Measurements from ENCODE around the gene HK1.
"Not testable (repeated sequence)": the region's sequence is repeated elsewhere in the genome, so short reads cannot be mapped to it uniquely, and the experiment has no call there.

The HK1 gene

DNA sequence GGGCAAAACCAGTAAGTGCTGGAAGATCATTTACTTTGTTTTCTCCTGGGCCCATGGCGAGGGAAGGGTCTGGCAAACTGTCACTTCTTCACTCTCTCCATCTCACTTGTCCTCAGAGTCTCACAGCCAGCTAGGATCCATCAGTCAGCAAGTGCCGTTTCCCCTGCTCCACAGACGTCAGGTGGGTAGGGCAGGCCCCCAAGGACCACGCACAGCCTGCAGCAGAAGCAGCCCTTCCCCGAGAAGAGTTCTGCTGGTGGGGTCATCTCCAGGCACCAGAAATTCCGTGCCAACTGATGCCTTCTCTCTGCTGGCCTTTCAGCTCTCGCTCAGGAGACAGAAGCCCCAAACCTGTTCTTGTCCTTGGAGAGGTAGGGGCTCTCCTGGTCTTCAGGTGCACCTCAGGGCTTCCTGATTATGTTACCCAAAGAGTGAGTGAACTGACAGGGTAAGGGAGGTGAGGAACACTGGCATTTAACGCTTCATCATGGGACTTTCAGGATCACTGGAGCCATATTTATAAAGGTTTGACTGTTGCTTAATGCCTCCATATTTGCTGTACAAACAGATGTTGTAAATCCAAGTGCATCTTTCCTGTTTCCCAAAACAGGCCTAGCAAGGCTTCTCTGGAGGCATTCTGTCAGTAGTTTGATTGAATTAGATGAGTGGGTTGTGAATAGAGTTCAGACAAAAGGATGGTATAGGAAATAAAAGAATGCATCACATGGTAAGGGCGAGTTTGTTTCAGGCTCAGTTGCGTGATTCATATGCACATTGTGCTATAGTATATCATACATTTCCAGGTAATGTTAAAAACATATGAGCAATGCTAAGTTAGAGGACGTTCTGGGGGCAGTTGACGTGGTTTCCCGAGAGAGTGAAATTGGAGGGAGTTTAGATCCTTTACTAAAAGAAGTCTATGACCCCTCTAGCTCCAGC, 159.3 kb downstream of the HK1 start:
- Histone ChIP-seq H3K36me3 (ENCODE audit: control insufficient read depth, insufficient read depth, low read length) (no peaks in the 10 kb centered on the region), H3K27me3 (ENCODE audit: control insufficient read depth, insufficient read depth, low read length) (no peaks in the 10 kb centered on the region), H3K27ac (ENCODE audit: low read depth, low read length) (no peak overlapping the region), H3K4me1 (ENCODE audit: control insufficient read depth, insufficient read depth, low read length) (no peaks in the 10 kb centered on the region), H3K4me3 (ENCODE audit: low read length) (no peak overlapping the region), H3K9ac (ENCODE audit: low read length) (no peak overlapping the region)

DNA sequence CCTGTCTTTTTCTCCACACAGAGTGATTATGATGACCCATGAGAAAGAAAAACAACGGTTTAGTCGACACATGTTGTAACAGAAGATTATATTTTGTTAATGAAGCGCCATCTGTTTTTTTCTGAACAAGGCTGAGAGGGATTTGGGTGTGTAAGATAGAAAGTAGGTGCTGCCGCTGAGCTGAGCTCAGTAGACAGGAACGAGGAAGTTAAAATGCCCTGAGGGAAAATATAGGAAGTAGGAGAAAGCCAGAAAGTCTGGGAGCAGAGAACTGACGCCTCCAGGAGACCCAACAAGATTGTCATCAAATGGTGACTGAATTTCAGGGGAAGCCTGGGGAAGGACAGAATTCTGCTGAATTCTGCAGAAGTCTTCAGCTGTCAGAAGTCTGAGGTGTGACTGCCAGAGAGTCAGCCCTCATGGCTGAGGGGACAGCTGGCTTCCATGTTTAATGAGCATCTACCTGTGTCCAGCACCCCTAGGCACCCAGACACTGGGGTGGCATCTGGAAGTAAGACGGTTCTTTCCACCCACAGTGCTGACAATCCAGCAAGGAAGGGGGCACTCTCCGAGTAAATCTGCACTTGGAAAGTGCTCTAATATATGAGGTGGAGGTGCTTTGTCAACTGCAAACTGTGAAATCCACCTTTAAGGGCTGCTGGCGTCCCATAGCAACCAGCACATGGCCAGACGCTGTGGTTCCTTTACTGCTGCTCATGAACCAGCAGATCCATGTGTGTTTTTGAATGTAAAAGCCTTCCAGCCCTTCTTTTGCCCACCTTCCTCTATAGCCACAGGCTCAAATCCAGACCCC, 160.4 kb downstream of the HK1 start:
- H3K4me3 ChIP-seq (ENCODE audit: low read length): no peak overlapping the region
- no peaks in the 10 kb centered on the region for H3K36me3 ChIP-seq (ENCODE audit: control insufficient read depth, insufficient read depth, low read length)
- no peaks in the 10 kb centered on the region for H3K4me1 ChIP-seq (ENCODE audit: control insufficient read depth, insufficient read depth, low read length)
- no peaks in the 10 kb centered on the region for H3K27me3 ChIP-seq (ENCODE audit: control insufficient read depth, insufficient read depth, low read length)
- peak overlapping the region; percentile 24 for H3K27ac ChIP-seq (ENCODE audit: low read depth, low read length)
- H3K9ac ChIP-seq (ENCODE audit: low read length): peak overlapping the region; percentile 10

DNA sequence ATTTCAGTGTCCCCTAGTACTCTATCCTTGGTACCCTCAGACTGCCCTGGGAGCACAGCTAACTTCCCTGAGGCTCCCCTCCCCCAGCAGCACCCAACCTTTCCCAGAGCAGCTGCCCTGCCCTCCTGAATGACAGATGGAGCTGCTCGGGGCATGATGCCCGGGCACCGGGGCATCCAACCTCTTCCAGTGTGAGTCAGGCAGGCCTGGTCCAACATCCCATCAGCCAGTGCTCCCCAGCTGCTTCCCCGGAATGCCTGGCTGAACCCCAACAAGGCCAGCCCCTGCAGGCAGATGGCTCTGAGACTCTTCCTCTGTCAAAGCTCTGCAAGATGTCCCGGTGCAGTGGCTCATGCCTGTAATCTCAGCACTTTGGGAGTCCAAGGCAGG, 161.0 kb downstream of the HK1 start:
- no peaks in the 10 kb centered on the region for H3K4me1 ChIP-seq (ENCODE audit: control insufficient read depth, insufficient read depth, low read length)
- H3K36me3 ChIP-seq (ENCODE audit: control insufficient read depth, insufficient read depth, low read length): no peaks in the 10 kb centered on the region
- no peaks in the 10 kb centered on the region for H3K27me3 ChIP-seq (ENCODE audit: control insufficient read depth, insufficient read depth, low read length)
- H3K9ac ChIP-seq (ENCODE audit: low read length): no peak overlapping the region
- H3K27ac ChIP-seq (ENCODE audit: low read depth, low read length): no peak overlapping the region
- H3K4me3 ChIP-seq (ENCODE audit: low read length): no peak overlapping the region

DNA sequence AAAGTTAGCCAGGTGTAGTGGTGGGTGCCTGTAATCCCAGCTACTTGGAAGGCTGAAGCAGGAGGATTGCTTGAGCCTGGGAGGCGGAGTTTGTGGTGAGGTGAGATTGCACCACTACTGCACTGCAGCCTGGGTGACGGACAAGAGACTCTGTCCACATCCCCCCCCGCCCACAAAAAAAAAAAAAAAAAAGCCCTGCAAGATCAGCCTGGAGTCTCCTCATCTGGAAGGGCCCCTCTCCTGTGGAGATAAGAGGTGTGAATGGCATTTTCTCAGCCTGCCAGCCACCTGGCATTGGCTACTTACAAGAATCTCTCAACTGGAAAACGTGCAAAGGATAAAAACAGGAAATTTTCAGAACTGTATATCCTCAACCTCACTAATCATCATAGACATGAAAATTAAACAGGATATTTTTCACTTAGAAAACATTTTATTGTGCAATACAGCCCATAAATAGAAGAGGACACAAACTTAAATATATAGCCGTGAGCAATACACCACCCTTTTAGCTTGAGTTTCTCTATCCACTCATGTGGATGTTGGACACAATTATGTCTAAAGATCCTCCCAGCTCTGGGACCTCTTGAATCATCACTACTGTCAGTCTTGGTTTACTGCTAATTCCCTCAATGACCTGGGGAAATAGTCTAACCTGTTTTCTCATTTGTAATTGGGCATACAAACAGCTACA, 161.7 kb downstream of the HK1 start:
- Histone ChIP-seq H3K4me3 (ENCODE audit: low read length) (no peak overlapping the region), H3K4me1 (ENCODE audit: control insufficient read depth, insufficient read depth, low read length) (no peaks in the 10 kb centered on the region), H3K27ac (ENCODE audit: low read depth, low read length) (no peak overlapping the region), H3K36me3 (ENCODE audit: control insufficient read depth, insufficient read depth, low read length) (no peaks in the 10 kb centered on the region), H3K27me3 (ENCODE audit: control insufficient read depth, insufficient read depth, low read length) (no peaks in the 10 kb centered on the region), H3K9ac (ENCODE audit: low read length) (no peak overlapping the region)

DNA sequence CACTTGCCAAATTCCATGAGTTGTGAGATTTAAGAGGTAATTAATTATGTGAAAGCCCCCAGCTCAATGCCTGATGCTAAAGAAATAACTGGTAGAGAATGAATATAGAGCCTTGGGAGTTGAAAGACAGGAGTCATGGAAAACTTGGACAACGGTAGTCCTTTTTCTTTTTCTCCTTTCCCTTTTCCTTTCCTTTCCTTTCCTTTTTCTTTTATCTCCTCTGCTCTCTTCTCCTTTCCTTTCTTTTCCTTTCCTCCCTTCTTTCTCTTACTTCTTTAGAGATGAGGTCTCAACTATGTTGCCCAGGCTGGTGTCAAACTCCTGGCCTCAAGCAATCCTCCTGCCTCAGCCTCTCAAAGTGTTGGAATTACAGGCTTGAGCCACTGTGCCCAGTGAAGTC, 165.1 kb downstream of the HK1 start:
- peaks cover 4% of the 10 kb centered on the region for H3K4me1 ChIP-seq (ENCODE audit: control insufficient read depth, insufficient read depth, low read length)
- no peaks in the 10 kb centered on the region for H3K36me3 ChIP-seq (ENCODE audit: control insufficient read depth, insufficient read depth, low read length)

DNA sequence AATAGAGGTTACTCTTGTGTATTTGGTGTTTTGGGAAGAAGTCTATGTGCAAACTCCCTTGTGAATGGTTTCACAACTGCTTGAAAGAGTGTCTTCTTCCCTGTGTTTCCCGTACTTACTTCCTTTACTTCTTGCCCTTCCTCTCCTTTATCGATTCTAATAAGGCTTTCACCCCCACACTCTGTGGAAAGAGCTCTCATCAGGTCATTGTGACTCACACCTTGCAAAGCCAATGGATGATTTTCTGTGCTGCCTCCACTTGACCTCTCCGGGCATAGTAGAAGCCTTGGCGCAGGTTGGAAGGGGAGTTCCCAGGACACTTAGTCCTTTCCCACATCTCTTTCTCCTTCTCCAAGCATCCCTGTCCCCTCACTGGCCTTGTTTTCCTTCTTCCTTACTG, 166.7 kb downstream of the HK1 start:
- Histone ChIP-seq H3K4me3 (ENCODE audit: low read length) (no peak overlapping the region), H3K27me3 (ENCODE audit: control insufficient read depth, insufficient read depth, low read length) (no peaks in the 10 kb centered on the region), H3K36me3 (ENCODE audit: control insufficient read depth, insufficient read depth, low read length) (no peaks in the 10 kb centered on the region), H3K9ac (ENCODE audit: low read length) (no peak overlapping the region), H3K4me1 (ENCODE audit: control insufficient read depth, insufficient read depth, low read length) (peaks cover 8% of the 10 kb centered on the region), H3K27ac (ENCODE audit: low read depth, low read length) (no peak overlapping the region)

More for the DNA sequence above, 165.1 kb downstream of the HK1 start:
- H3K27me3 ChIP-seq (ENCODE audit: control insufficient read depth, insufficient read depth, low read length): no peaks in the 10 kb centered on the region
- H3K27ac ChIP-seq (ENCODE audit: low read depth, low read length): no peak overlapping the region
- no peak overlapping the region for H3K9ac ChIP-seq (ENCODE audit: low read length)
- no peak overlapping the region for H3K4me3 ChIP-seq (ENCODE audit: low read length)

DNA sequence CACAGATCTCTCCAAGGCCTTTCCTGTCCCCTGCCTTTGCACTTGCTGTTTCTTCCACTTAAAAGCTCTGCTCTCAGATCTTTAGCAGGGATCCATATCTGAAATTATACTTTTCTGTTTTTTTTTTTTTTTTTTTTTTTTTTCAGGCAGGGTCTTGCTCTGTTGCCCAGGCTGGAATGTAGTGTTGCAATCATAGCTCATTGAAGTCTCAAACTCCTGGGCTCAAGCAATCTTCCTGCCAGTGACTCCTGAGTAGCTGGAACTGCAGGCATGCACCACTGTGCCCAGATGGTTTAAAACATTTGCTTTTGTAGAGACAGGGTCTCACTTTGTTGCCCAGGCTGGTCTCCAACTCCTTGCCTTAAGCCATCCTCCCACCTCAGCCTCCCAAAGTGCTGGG, 167.9 kb downstream of the HK1 start:
- H3K4me1 ChIP-seq (ENCODE audit: control insufficient read depth, insufficient read depth, low read length): peaks cover 14% of the 10 kb centered on the region
- H3K27ac ChIP-seq (ENCODE audit: low read depth, low read length): no peak overlapping the region
- no peak overlapping the region for H3K9ac ChIP-seq (ENCODE audit: low read length)
- H3K4me3 ChIP-seq (ENCODE audit: low read length): no peak overlapping the region
- H3K36me3 ChIP-seq (ENCODE audit: control insufficient read depth, insufficient read depth, low read length): no peaks in the 10 kb centered on the region
- no peaks in the 10 kb centered on the region for H3K27me3 ChIP-seq (ENCODE audit: control insufficient read depth, insufficient read depth, low read length)

DNA sequence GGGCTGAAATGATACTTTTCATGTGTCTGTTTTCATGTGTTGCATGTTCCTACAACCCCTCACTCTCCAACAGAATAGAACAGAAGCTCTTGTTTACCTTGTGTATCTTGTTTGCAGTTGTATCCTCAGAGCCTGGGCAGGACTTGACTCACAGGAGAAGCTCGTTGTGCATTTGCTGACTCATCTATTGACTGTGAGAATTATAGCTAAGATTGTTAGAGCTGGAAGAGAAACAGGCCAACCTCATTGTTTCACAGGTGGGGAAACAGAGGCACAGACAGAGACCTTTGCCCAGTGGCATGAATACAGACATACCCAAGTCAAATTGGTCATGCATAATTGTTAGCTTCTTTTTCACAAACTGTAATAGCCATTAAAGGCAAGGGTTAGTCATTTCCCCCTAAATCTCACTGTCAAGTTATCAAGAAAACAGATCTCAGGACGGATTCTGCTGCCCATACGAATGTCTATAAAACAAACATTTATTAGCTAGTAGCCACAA, 168.4 kb downstream of the HK1 start:
- Histone ChIP-seq H3K4me3 (ENCODE audit: low read length) (no peak overlapping the region), H3K27ac (ENCODE audit: low read depth, low read length) (no peak overlapping the region), H3K27me3 (ENCODE audit: control insufficient read depth, insufficient read depth, low read length) (no peaks in the 10 kb centered on the region), H3K4me1 (ENCODE audit: control insufficient read depth, insufficient read depth, low read length) (peaks cover 14% of the 10 kb centered on the region), H3K36me3 (ENCODE audit: control insufficient read depth, insufficient read depth, low read length) (no peaks in the 10 kb centered on the region), H3K9ac (ENCODE audit: low read length) (no peak overlapping the region)

DNA sequence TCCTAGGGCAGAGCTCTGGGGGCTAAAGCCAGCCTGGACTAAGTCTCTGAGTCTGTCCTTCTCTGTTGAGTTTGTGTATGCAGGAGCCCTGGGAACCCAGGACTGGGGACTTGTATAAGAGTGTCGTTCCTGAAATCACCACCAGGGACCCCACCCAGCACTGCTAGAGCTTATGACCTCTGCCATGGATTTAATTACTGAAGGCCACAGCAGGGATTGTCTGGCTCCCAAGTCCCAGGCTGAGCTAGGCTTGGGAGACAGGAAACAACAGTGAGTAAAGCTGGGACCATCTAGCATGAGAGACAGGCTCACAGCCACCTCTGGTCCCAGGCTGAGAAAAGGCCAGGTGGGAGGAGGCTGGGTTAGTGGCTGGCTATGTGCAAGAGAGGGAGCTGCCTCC, 171.5 kb downstream of the HK1 start:
- no peak overlapping the region for H3K9ac ChIP-seq (ENCODE audit: low read length)
- peaks cover 28% of the 10 kb centered on the region for H3K4me1 ChIP-seq (ENCODE audit: control insufficient read depth, insufficient read depth, low read length)
- H3K27ac ChIP-seq (ENCODE audit: low read depth, low read length): peak overlapping the region; percentile 70

DNA sequence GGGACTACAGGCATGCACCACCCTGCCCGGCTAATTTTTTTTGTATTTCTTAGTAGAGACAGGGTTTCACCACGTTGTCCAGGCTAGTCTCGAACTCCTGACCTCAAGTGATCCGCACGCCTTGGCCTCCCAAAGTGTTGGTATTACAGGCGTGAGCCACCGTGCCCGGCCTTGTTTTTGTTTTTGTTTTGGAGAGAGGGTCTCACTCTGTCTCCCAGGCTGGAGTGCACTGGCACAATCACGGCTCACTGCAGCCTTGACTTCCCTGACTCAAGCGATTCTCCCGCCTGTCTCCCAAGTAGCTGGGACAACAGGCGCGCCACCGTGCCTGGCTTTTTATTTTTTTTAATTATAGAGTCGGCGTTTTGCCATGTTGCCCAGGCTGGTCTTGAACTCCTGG, 172.1 kb downstream of the HK1 start:
- not testable (repeated sequence) for H3K9ac ChIP-seq (ENCODE audit: low read length); H3K27me3 ChIP-seq (ENCODE audit: control insufficient read depth, insufficient read depth, low read length); H3K36me3 ChIP-seq (ENCODE audit: control insufficient read depth, insufficient read depth, low read length); H3K4me3 ChIP-seq (ENCODE audit: low read length)
- Histone ChIP-seq H3K4me1 (ENCODE audit: control insufficient read depth, insufficient read depth, low read length) (peaks cover 28% of the 10 kb centered on the region), H3K27ac (ENCODE audit: low read depth, low read length) (peak overlapping the region; percentile 70)

More for the DNA sequence above, 171.5 kb downstream of the HK1 start:
- H3K36me3 ChIP-seq (ENCODE audit: control insufficient read depth, insufficient read depth, low read length): no peaks in the 10 kb centered on the region
- H3K27me3 ChIP-seq (ENCODE audit: control insufficient read depth, insufficient read depth, low read length): no peaks in the 10 kb centered on the region
- H3K4me3 ChIP-seq (ENCODE audit: low read length): no peak overlapping the region

DNA sequence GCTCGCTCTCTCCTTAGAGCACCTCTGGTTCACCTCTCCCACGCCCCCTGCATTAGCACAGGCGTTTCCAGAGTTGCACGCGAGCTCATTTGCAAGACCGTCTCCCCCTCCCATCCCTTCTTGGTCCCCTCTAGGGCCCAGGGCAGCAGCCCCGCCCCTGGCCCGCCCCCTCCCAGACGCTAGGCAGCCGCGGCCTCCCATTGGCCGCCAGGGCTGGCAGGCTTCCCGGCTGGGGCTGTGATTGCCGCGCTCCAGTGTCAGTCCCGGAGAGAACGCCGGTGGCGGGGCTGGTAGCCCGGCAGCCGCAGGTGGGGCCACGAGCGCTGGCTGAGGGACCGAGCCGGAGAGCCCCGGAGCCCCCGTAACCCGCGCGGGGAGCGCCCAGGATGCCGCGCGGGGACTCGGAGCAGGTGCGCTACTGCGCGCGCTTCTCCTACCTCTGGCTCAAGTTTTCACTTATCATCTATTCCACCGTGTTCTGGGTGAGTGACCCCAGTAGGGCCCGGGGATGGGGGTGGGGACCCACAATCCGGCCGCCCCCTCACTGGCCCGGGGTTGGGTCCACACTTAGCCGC, 173.0 kb downstream of the HK1 start, which contains the start of gene TSPAN15:
TSS of gene TSPAN15 (plus strand) at position 257 of the 575 bp plus-strand sequence. CDS start at position 387, 130 bp downstream.
- H3K27me3 ChIP-seq (ENCODE audit: control insufficient read depth, insufficient read depth, low read length): no peaks in the 10 kb centered on the region
- peaks cover 28% of the 10 kb centered on the region for H3K4me1 ChIP-seq (ENCODE audit: control insufficient read depth, insufficient read depth, low read length)
- peak within 1 kb of the TSS; percentile 88 for H3K4me3 ChIP-seq (ENCODE audit: low read length)
- H3K9ac ChIP-seq (ENCODE audit: low read length): peak within 1 kb of the TSS; percentile 54
- peak within 1 kb of the TSS; percentile 90 for H3K27ac ChIP-seq (ENCODE audit: low read depth, low read length)
- H3K36me3 ChIP-seq (ENCODE audit: control insufficient read depth, insufficient read depth, low read length): no peaks in the 10 kb centered on the region
